Stimulated activated CD8-positive, alpha-beta memory T cell treated with anti-CD3 and anti-CD28 coated beads, Interleukin-15, amount 100 ng/mL, for 1 hour (primary cell): ENCODE data around the gene ARID1B.

ENCODE experiments used
- DNase-seq: peaks from one replicate; pipeline ENCODE4 v3.0.0-alpha.2; 2020; ENCODE audit warnings: low read depth

Gene ARID1B

GRCh38 chr6:157099912-157100593 lies 322.9 kb downstream of the ARID1B start:
- peak; percentile 15 for DNase-seq

- DNase-seq, result no peak
These were observed 324.0 kb downstream of the ARID1B start for GRCh38 chr6:157101166-157101565.

- DNase-seq, result no peak
These were observed 327.6 kb downstream of the ARID1B start for GRCh38 chr6:157104803-157105202.

DNA sequence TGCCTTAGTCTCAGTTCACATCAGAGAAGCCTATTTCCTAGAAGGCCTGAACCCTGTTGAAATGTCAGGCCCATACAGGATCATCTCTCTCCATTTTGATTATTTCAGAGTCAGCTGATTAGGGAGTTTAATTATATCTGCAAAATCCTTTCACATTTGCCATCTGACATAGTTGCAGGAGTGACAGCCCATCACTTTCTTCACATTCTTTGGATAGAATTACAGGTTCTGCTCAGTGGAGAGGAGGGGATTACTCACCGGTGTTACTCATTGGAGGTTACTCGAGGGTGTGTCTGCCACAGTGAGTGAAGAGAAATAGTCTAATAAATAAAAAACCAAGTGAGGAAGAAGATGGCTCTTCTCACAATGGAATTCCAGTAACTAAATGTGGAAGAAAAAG lies 329.3 kb downstream of the ARID1B start:
- DNase-seq, result no peak

DNA sequence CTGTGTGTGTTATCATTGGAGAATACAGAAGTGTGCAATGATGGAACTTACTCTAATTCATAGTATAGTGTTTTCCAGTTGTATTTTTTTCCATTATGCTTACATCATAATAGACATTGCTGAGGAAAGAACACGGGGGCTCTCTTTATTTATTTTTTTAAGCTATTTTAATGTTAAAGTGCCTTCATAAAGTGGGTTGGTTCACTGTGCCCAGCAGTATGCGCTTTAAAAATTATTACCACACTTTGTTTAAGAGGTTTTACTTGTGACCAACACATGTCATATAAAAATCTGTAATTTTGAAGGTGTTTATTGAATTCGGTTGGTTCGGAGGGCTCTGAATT lies 330.4 kb downstream of the ARID1B start:
- no peak for DNase-seq

GRCh38 chr6:157107915-157108651 lies 330.9 kb downstream of the ARID1B start:
- no peak for DNase-seq

- no peak for DNase-seq
These were observed 331.7 kb downstream of the ARID1B start for GRCh38 chr6:157108923-157109322.

DNA sequence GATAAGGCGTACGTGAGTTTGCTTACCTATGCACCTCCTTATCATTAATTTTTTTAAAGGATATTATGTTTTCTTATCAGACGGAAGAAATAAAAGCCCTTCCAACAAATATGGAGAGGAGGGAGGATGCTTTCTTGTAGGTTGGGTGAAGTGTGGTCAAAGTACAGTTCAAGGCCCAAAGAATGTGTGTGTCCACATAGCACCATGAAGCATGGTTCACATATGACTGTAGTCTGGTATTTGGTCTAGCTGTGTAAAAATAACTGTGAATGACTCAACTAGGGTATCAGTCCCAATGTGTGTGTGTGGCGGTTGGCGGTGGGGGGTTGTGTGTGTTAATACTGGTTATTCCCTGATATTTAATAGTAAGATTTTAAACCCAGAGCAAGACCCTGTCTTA lies 333.4 kb downstream of the ARID1B start:
- no peak for DNase-seq

DNA sequence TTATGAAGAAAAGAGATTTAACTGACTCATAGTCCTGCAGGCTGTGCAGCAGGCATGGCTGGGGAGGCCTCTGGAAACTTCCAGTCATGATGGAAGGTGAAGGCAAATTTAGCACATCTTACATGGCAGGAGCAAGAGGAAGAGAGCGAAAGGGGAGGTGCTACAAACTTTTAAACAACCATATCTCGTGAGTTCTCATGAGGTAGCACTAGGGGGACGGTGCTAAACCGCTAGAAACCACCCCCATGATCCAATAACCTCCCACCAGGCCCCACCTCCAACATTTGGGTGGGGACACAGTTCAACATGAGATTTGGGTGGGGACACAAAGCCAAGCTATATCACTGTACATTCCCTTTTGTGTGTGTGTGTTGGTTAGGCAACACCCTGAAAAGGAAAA lies 336.2 kb downstream of the ARID1B start:
- no peak for DNase-seq

DNA sequence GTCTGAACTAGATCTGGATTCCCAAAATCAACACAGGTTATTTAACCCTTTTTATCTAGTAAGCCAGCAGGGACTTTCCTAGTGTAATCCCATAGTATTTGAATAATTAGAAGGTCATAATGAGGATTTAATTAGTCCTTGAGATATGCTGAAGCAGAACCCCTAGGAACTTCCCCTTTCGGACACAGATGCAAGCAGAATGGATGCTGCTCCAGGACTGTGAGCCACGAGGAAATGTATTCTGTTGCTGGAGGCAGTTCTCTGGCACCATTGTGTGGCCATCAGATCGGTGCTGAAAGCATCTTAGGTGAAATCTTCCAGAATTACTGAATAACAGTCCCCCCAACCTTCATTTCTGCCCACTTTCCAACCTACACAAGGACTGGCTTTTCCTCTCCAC lies 339.2 kb downstream of the ARID1B start:
- DNase-seq, result no peak

GRCh38 chr6:157117431-157118095 lies 340.4 kb downstream of the ARID1B start:
- DNase-seq, result no peak

DNA sequence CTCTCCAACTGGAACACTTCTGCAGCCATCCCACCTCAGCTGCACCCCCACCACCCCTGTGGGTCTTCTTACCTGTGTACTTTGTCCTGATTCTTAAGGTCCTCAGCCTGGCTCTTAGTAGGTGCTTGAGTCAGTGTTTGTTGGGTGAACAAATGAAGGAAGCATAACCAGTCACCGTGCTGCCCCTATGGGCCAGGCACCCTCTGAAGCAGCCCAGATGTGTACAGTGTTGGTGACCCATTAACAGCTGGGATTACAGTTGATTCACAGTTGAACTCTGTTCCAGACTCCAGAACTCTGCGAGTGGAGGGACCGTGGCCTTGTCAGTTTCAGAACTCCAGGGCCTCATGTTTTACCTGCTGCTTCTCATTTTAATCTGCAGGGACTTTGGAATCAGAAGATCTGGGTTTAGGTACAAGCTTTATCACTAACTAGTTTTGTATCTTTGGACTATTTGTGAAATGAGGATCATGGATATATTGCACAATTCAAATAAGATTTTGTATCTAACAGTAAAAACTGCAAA lies 342.4 kb downstream of the ARID1B start:
- no peak for DNase-seq

GRCh38 chr6:157120534-157121232 lies 343.5 kb downstream of the ARID1B start:
- no peak for DNase-seq

DNA sequence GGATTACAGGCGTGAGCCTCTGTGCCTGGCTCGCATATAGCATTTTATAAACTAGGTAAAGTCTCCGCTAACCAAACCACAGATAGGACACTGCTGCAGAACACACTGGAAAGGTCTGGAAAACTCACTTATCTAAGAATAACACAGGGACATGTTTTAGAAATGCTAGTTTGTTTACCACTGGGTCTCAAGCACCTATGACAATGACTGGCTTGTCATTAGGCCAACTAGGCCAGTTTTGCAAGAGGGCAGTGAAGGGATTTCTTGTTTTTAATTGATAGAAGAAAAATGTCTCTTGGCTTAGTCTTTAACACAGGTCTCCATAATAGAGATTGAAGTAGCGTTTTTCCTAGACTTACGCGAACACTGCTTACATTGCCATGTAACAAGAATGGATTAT lies 344.7 kb downstream of the ARID1B start:
- no peak for DNase-seq

- DNase-seq, result no peak
These were observed 346.1 kb downstream of the ARID1B start for GRCh38 chr6:157123234-157123633.

GRCh38 chr6:157124485-157125254 lies 347.5 kb downstream of the ARID1B start:
- DNase-seq, result no peak

GRCh38 chr6:157125531-157125930 lies 348.4 kb downstream of the ARID1B start:
- DNase-seq, result no peak

GRCh38 chr6:157126183-157127098 lies 349.3 kb downstream of the ARID1B start:
- DNase-seq, result no peak

GRCh38 chr6:157128235-157128775 lies 351.1 kb downstream of the ARID1B start:
- no peak for DNase-seq

- no peak for DNase-seq
These were observed 354.1 kb downstream of the ARID1B start for GRCh38 chr6:157131250-157131649.
